H9 (cell line): ENCODE measurements around the gene CMPK2. TPM values are rescaled to one million over a fixed set of nuclear protein-coding genes. Genes with fewer than 3 reads are reported as not detected.

Experiments used
- DNase-seq: peaks from one replicate; pipeline ENCODE4 v3.0.0-alpha.2; 2017
- H2AFZ ChIP-seq: one replicate; pipeline ENCODE4 v1.6.1; 2013; ENCODE audit warnings: mild to moderate bottlenecking, low read length, control low read depth, moderate library complexity
- H2AK5ac ChIP-seq: 2 replicates; pipeline ENCODE4 v1.6.1; 2013; ENCODE audit warnings: low read length, control low read depth, mixed read lengths; ENCODE audit not compliant: insufficient read length
- H2BK120ac ChIP-seq: one replicate; pipeline ENCODE4 v1.6.1; 2013; ENCODE audit warnings: low read depth, mild to moderate bottlenecking, low read length, control low read depth, inconsistent platforms; ENCODE audit not compliant: poor library complexity, severe bottlenecking
- H2BK12ac ChIP-seq: 2 replicates; pipeline ENCODE4 v1.6.1; 2013; ENCODE audit warnings: low read length, control low read depth, mixed read lengths, low read depth; ENCODE audit not compliant: insufficient read length
- H2BK15ac ChIP-seq: 2 replicates; pipeline ENCODE4 v1.6.1; 2013; ENCODE audit warnings: low read depth, low read length, control low read depth
- H2BK20ac ChIP-seq: one replicate; pipeline ENCODE4 v1.6.1; 2013; ENCODE audit warnings: low read depth, mild to moderate bottlenecking, low read length, control low read depth, inconsistent platforms; ENCODE audit not compliant: poor library complexity, severe bottlenecking
- H2BK5ac ChIP-seq: 2 replicates; pipeline ENCODE4 v1.6.1; 2013; ENCODE audit warnings: low read length, control low read depth, mixed read lengths; ENCODE audit not compliant: insufficient read length
- H3K14ac ChIP-seq: 2 replicates; pipeline ENCODE4 v1.6.1; 2013; ENCODE audit warnings: low read length, control low read depth; ENCODE audit not compliant: insufficient read depth
- H3K18ac ChIP-seq: 2 replicates; pipeline ENCODE4 v1.6.1; 2013; ENCODE audit warnings: low read depth, mild to moderate bottlenecking, mixed read lengths, low read length, control low read depth; ENCODE audit not compliant: insufficient read length
- H3K23ac ChIP-seq: 2 replicates; pipeline ENCODE4 v1.6.1; 2013; ENCODE audit warnings: low read length, control low read depth, mixed read lengths, low read depth; ENCODE audit not compliant: insufficient read length
- H3K23me2 ChIP-seq: 2 replicates; pipeline ENCODE4 v1.6.1; 2013; ENCODE audit warnings: low read depth, mild to moderate bottlenecking, mixed read lengths, low read length, control low read depth; ENCODE audit not compliant: insufficient read length, poor library complexity, severe bottlenecking
- H3K27ac ChIP-seq: 2 replicates; pipeline ENCODE4 v1.5.1; 2013; ENCODE audit warnings: low read length, control low read depth, mixed read lengths, low read depth; ENCODE audit not compliant: insufficient read length
- H3K27me3 ChIP-seq: 2 replicates; pipeline ENCODE4 v1.6.1; 2013; ENCODE audit warnings: low read length, control low read depth, inconsistent platforms; ENCODE audit not compliant: insufficient read depth
- H3K4ac ChIP-seq: 2 replicates; pipeline ENCODE4 v1.6.1; 2013; ENCODE audit warnings: low read depth, mild to moderate bottlenecking, control low read depth, inconsistent platforms, low read length, moderate library complexity
- H3K4me1 ChIP-seq: 2 replicates; pipeline ENCODE4 v1.6.1; 2013; ENCODE audit warnings: low read length, control low read depth, inconsistent platforms; ENCODE audit not compliant: insufficient read depth
- H3K4me2 ChIP-seq: 2 replicates; pipeline ENCODE4 v1.6.1; 2013; ENCODE audit warnings: low read length, control low read depth, mixed read lengths; ENCODE audit not compliant: insufficient read length, insufficient read depth
- H3K56ac ChIP-seq: 2 replicates; pipeline ENCODE4 v1.6.1; 2013; ENCODE audit warnings: low read depth, mild to moderate bottlenecking, mixed read lengths, low read length, control low read depth; ENCODE audit not compliant: insufficient read length
- H3K79me1 ChIP-seq: 2 replicates; pipeline ENCODE4 v1.6.1; 2013; ENCODE audit warnings: low read depth, mild to moderate bottlenecking, moderate library complexity, low read length, control low read depth, inconsistent platforms; ENCODE audit not compliant: insufficient read depth, poor library complexity, severe bottlenecking
- H3K79me2 ChIP-seq: 2 replicates; pipeline ENCODE4 v1.6.1; 2013; ENCODE audit warnings: low read length, control low read depth, inconsistent platforms; ENCODE audit not compliant: insufficient read depth
- H3K9ac ChIP-seq: 2 replicates; pipeline ENCODE4 v1.6.1; 2013; ENCODE audit warnings: low read length, control low read depth, mixed read lengths; ENCODE audit not compliant: insufficient read length; ENCODE audit errors: extremely low read depth
- H3K9me3 ChIP-seq: one replicate; pipeline ENCODE4 v1.6.1; 2013; ENCODE audit warnings: low read depth, low read length, inconsistent platforms; ENCODE audit not compliant: control insufficient read depth
- H3T11ph ChIP-seq: one replicate; pipeline ENCODE4 v1.6.1; 2013; ENCODE audit warnings: mild to moderate bottlenecking, low read length, control low read depth, inconsistent platforms
- H4K20me1 ChIP-seq: one replicate; pipeline ENCODE4 v1.6.1; 2013; ENCODE audit not compliant: control insufficient read depth, insufficient read length, insufficient read depth
- H4K5ac ChIP-seq: 2 replicates; pipeline ENCODE4 v1.6.1; 2013; ENCODE audit warnings: low read depth, mild to moderate bottlenecking, mixed read lengths, low read length, control low read depth; ENCODE audit not compliant: insufficient read length
- H4K8ac ChIP-seq: replicated peaks from 2 replicates; pipeline ENCODE4 v1.6.1; 2013; ENCODE audit warnings: low read length, control low read depth, mixed read lengths, low read depth; ENCODE audit not compliant: insufficient read length
- H4K91ac ChIP-seq: 2 replicates; pipeline ENCODE4 v1.6.1; 2013; ENCODE audit warnings: low read depth, mild to moderate bottlenecking, moderate library complexity, mixed read lengths, low read length, control low read depth; ENCODE audit not compliant: insufficient read length
- H3K27ac Mint-ChIP-seq, 3 experiments: 2 replicates in 2 of 3; 3 replicates in 1 of 3; pipeline ENCODE4 v1.8.0; 2020 to 2021; ENCODE audit warnings: mixed read lengths in 3 of 3, mild to moderate bottlenecking in 1 of 3, moderate library complexity in 1 of 3
- H3K27me3 Mint-ChIP-seq: 2 replicates; pipeline ENCODE4 v1.8.0; 2021; ENCODE audit warnings: low read depth, mild to moderate bottlenecking, moderate library complexity, mixed read lengths
- H3K36me3 Mint-ChIP-seq, 3 experiments: 2 replicates in 2 of 3; 3 replicates in 1 of 3; pipeline ENCODE4 v1.8.0; 2020 to 2021; ENCODE audit warnings: low read depth in 3 of 3, mixed read lengths in 3 of 3; ENCODE audit not compliant: insufficient read depth in 1 of 3
- H3K4me1 Mint-ChIP-seq, 2 experiments: 2 replicates each; pipeline ENCODE4 v1.8.0; 2020; ENCODE audit warnings: mixed read lengths in 2 of 2
- H3K4me3 Mint-ChIP-seq, 2 experiments: 2 replicates in 1 of 2; 3 replicates in 1 of 2; pipeline ENCODE4 v1.8.0; 2020 to 2021; ENCODE audit warnings: mild to moderate bottlenecking in 2 of 2, mixed read lengths in 2 of 2, moderate library complexity in 1 of 2
- H3K9me3 Mint-ChIP-seq, 2 experiments: 2 replicates in 1 of 2; 3 replicates in 1 of 2; pipeline ENCODE4 v1.8.0; 2020; ENCODE audit warnings: mild to moderate bottlenecking in 2 of 2, mixed read lengths in 2 of 2, moderate library complexity in 1 of 2
- CTCF ChIP-seq: fragments of 200-600 bp; sonication (generic); conservative IDR thresholded peaks from 3 replicates; pipeline ENCODE4 v1.8.0; 2021; ENCODE audit warnings: antibody characterized with exemption, mild to moderate bottlenecking
- WGBS: extraction: QIAGEN DNeasy Blood & Tissue Kit; methylation state at CpG from one replicate; pipeline ENCODE4 v1.1.7; 2013; ENCODE audit warnings: missing lambda C conversion rate, low lambda C conversion rate, mixed read lengths; ENCODE audit not compliant: insufficient read length; ENCODE audit errors: extremely low coverage; 5-methylcytosine and 5-hydroxymethylcytosine counted together
- total RNA-seq: library from RNA; stranded (reverse); gene quantifications from 2 replicates; pipeline ENCODE4 v1.2.1, GENCODE V29; 2021

CMPK2 gene
- total RNA-seq, 1 experiment from 2014 or later: 0.90 TPM

GRCh38 chr2:6866982-6867381 lies 1.3 kb upstream of the CMPK2 start:
- no peak overlapping the region for H2BK15ac ChIP-seq
- H3K23me2 ChIP-seq: peaks cover 12% of the 10 kb centered on the region
- H3K18ac ChIP-seq: no peak overlapping the region
- H3K23ac ChIP-seq: no peak overlapping the region
- Mint-ChIP-seq H3K9me3 (no peaks in the 10 kb centered on the region; a peak in 3 of 5 replicates), H3K36me3 (no peaks in the 10 kb centered on the region), H3K27me3 (peaks cover 59% of the 10 kb centered on the region), H3K4me1 (peaks cover 7% of the 10 kb centered on the region in 2 experiments), H3K27ac (no peak overlapping the region), H3K4me3 (no peak overlapping the region)
- H2BK120ac ChIP-seq: no peak overlapping the region
- H3K9me3 ChIP-seq: no peaks in the 10 kb centered on the region
- H3K27ac ChIP-seq: no peak overlapping the region
- no peak overlapping the region for H2BK5ac ChIP-seq
- no peaks in the 10 kb centered on the region for H3K79me1 ChIP-seq
- no peaks in the 10 kb centered on the region for H3K4me1 ChIP-seq
- H3T11ph ChIP-seq: no peak overlapping the region
- no CpG with 5 or more reads among the region's 7 CpGs for WGBS
- H2AK5ac ChIP-seq: no peak overlapping the region
- H2BK20ac ChIP-seq: no peak overlapping the region
- no peak overlapping the region for H3K4me2 ChIP-seq
- H3K14ac ChIP-seq: no peak overlapping the region
- no peak overlapping the region for H2BK12ac ChIP-seq
- H4K20me1 ChIP-seq: no peaks in the 10 kb centered on the region
- H3K56ac ChIP-seq: no peak overlapping the region
- no peak overlapping the region for H4K91ac ChIP-seq
- no peak for DNase-seq
- no peak overlapping the region for H2AFZ ChIP-seq
- no peak overlapping the region for H3K4ac ChIP-seq
- no peak for TF ChIP-seq CTCF
- H3K79me2 ChIP-seq: no peaks in the 10 kb centered on the region
- peaks cover 9% of the 10 kb centered on the region for H3K27me3 ChIP-seq
- H4K5ac ChIP-seq: no peak overlapping the region
- no peak overlapping the region for H4K8ac ChIP-seq
- H3K9ac ChIP-seq: no peak overlapping the region
